Left hindlimb (tissue), 1 donor: Measurements from ENCODE around the gene XRCC5.

Experiments
- DNase-seq: peaks from one replicate; pipeline ENCODE4 v3.0.0-alpha.2; 2018

Gene XRCC5

GRCh38 chr2:216159646-216160045, 50.5 kb downstream of the XRCC5 start:
- no peak for DNase-seq

GRCh38 chr2:216160786-216161185, 51.6 kb downstream of the XRCC5 start:
- DNase-seq = no peak

GRCh38 chr2:216161967-216162366, 52.8 kb downstream of the XRCC5 start:
- no peak for DNase-seq

GRCh38 chr2:216163518-216163917, 54.4 kb downstream of the XRCC5 start:
- DNase-seq = no peak

- DNase-seq = no peak
These were observed 54.9 kb downstream of the XRCC5 start for GRCh38 chr2:216164087-216164486.

- DNase-seq = no peak
These were observed 55.4 kb downstream of the XRCC5 start for GRCh38 chr2:216164576-216164975.

- no peak for DNase-seq
These were observed 56.6 kb downstream of the XRCC5 start for GRCh38 chr2:216165711-216166110.

- no peak for DNase-seq
These were observed 59.9 kb downstream of the XRCC5 start for GRCh38 chr2:216169087-216169486.

GRCh38 chr2:216170076-216170763, 61.1 kb downstream of the XRCC5 start:
- DNase-seq = no peak

GRCh38 chr2:216171011-216171410, 61.9 kb downstream of the XRCC5 start:
- DNase-seq = no peak

GRCh38 chr2:216172493-216172892, 63.3 kb downstream of the XRCC5 start:
- DNase-seq = no peak

GRCh38 chr2:216179015-216179414, 69.9 kb downstream of the XRCC5 start:
- DNase-seq = no peak

GRCh38 chr2:216181351-216181750, 72.2 kb downstream of the XRCC5 start:
- DNase-seq = no peak

- no peak for DNase-seq
These were observed 72.9 kb downstream of the XRCC5 start for GRCh38 chr2:216181953-216182461.

GRCh38 chr2:216183462-216183861, 74.3 kb downstream of the XRCC5 start:
- DNase-seq = no peak

GRCh38 chr2:216188559-216188850, 79.4 kb downstream of the XRCC5 start:
- no peak for DNase-seq

GRCh38 chr2:216188956-216189355, 79.8 kb downstream of the XRCC5 start:
- DNase-seq = no peak

- no peak for DNase-seq
These were observed 80.3 kb downstream of the XRCC5 start for GRCh38 chr2:216189410-216189809.

GRCh38 chr2:216192181-216192580, 83.0 kb downstream of the XRCC5 start:
- DNase-seq = no peak

- DNase-seq = no peak
These were observed 83.8 kb downstream of the XRCC5 start for GRCh38 chr2:216192931-216193330.

GRCh38 chr2:216194013-216194412, 84.9 kb downstream of the XRCC5 start:
- no peak for DNase-seq

- no peak for DNase-seq
These were observed 85.4 kb downstream of the XRCC5 start for GRCh38 chr2:216194561-216194960.

GRCh38 chr2:216195565-216196029, 86.4 kb downstream of the XRCC5 start:
- DNase-seq = no peak

- no peak for DNase-seq
These were observed 92.7 kb downstream of the XRCC5 start for GRCh38 chr2:216201692-216202306.
